ENCODE data around the gene CACNB1.
"Not testable (repeated sequence)": the region's sequence is repeated elsewhere in the genome, so short reads cannot be mapped to it uniquely, and the experiment has no call there.

CACNB1 gene

GRCh38 chr17:39129544-39129943 is 67.9 kb downstream of the CACNB1 start:
- not testable (repeated sequence) for H3K4me3 ChIP-seq (ENCODE audit: low read depth, low read length)

DNA sequence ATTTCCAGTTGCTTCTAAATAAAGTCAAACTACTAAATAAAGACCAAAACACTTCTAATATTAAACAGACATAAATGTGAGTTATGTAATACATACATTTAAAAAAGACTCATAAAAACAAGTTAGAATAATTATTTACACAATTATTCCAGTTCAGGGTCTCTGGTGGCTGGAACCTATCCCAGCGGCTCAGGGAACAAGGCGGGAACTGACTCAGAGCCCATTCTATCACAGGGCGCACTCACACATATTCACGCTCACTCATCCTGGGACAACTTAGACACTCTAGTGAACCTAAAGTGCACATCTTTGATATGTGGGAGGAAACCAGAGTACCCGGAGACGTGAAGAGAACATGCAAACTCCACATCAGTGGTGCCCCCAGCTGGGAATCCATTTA is 71.0 kb downstream of the CACNB1 start:
- H3K4me3 ChIP-seq (ENCODE audit: low read depth, low read length), result no peak overlapping the region

- H3K4me3 ChIP-seq (ENCODE audit: low read depth, low read length), result no peak overlapping the region
Observed at GRCh38 chr17:39125143-39125875, 72.2 kb downstream of the CACNB1 start.

- H3K4me3 ChIP-seq (ENCODE audit: low read depth, low read length), result no peak overlapping the region
Observed at GRCh38 chr17:39123627-39124026, 73.8 kb downstream of the CACNB1 start.
